CMK (cell line): Measurements from ENCODE around the gene CASS4.
"Not testable (repeated sequence)": the region's sequence is repeated elsewhere in the genome, so short reads cannot be mapped to it uniquely, and the experiment has no call there.

Source experiments
- DNase-seq: peaks from one replicate; pipeline ENCODE4 v3.0.0-alpha.2; 2010; ENCODE audit warnings: low read depth

The CASS4 gene, protein sequence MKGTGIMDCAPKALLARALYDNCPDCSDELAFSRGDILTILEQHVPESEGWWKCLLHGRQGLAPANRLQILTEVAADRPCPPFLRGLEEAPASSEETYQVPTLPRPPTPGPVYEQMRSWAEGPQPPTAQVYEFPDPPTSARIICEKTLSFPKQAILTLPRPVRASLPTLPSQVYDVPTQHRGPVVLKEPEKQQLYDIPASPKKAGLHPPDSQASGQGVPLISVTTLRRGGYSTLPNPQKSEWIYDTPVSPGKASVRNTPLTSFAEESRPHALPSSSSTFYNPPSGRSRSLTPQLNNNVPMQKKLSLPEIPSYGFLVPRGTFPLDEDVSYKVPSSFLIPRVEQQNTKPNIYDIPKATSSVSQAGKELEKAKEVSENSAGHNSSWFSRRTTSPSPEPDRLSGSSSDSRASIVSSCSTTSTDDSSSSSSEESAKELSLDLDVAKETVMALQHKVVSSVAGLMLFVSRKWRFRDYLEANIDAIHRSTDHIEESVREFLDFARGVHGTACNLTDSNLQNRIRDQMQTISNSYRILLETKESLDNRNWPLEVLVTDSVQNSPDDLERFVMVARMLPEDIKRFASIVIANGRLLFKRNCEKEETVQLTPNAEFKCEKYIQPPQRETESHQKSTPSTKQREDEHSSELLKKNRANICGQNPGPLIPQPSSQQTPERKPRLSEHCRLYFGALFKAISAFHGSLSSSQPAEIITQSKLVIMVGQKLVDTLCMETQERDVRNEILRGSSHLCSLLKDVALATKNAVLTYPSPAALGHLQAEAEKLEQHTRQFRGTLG

DNA sequence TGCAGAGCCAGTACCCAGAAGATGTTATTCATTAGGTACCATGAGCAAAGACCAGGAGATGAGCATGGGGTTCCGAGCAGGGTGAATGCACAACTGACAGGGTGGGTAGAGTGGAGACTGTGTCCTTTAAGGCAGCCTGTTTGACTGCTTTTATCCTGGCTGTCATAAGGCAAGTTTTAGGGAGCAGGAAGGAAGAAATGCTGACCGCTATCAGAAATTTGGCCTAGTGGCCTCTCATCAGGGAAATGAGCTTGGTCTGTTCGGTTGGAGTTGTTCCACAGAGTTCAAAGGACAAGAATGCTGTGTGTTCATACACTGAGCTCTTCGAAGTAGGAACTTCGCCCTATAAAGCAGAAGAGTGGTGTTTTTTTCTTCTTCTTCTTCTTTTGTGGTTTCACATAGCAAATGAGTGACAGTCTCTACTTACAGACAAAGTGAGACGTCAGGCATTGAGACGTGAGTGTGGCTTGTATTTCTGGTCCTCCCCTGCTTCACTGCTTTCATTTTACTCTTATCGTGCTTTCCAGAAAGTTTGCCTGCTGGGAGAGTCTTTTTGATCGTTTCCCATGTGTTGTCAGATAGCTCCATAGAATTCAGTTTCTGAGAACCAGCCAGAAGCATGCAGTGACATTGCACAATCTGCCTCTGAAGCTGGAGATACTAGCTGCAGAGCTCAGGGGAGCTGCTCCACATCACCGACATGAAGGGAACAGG lies at the start of gene CASS4:
CASS4 (plus strand) TSS at position 502 of the 714 bp plus-strand sequence; CDS start at position 701, 199 bp downstream.
- peak; percentile 82 for DNase-seq

DNA sequence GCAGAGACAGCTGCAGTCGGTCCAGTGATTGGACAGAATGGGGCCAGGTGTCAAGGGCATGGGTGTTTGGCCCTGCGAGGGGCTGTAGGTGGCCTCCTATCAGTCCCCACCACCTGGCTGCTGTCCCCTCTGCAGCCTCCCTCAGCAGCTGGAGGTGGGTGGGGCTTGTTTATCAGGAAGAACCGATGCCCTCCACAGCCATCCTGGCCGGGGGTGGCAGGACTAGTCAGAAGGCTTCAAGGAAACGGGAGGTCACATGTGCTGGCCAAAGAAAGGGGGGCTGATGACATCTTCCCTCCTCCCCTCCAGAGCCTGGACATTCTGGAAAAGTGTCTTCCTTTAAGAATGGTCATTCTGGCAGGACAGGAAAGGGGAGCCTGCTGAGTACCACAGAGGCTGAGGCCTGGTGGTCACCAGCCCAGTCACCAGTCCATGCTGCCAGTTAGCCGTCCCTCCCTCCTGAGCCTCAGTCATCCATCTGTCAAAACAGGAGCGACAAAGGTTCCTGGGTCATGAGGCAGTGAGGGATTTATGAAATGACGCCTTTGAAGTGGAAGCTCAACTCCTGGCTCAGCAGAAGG lies 49.1 kb upstream of the CASS4 start:
- DNase-seq: peak; percentile 87

DNA sequence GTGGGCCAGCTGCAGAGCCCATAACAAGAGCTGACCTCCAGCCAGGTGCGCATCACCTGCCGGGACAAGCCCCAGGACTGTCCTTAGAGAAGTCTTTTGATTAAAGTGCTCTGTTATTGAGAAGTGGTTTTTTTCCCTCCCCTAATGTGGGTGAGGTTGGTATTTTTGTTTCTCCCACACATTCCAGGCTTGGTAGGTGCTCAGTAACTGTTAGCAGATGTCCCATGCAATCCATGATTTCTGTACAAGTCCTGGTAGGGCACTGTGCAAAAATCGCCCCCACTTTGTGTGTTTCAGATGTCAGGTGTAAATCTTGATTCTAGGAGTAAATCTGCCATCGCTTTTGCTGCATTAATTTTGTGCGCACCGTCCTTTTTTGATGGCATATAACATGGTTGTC lies 48.6 kb upstream of the CASS4 start:
- DNase-seq: no peak

DNA sequence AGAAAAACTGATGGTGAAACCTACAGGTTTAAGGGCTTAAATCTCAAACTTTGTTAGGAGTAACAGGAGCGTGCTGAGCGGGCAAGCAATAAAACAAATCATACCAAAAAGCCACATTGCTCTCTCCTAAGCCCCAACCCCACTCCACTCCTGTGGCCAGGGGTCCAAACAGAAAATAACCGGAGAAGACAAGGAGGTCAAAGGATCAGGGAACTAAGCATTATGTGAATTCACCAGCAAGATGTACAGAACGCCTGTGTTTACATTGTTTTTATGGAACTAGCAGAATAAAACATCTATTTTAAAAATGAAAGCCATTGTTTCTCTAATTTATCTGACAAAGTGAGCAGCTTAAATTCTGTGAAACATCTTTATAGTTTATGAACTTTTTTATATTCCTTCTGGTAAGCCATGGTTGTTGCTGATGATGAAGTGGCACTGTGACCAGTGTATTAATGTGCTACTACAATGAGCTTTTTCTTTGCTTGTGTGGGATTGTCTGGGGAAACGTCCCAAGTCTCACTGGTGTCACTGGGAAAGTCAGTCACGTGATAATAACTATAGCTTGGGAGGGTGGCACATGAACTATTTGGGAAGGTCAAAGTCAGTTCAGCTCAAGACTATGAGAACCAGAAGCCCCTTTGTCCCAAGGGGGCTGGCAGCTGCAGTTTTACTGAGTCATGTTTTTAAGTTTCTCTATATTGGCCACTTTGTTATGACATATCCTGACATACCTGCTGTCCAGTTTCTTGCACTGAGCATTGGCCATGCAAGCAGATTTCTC lies 43.5 kb upstream of the CASS4 start:
- DNase-seq: no peak

DNA sequence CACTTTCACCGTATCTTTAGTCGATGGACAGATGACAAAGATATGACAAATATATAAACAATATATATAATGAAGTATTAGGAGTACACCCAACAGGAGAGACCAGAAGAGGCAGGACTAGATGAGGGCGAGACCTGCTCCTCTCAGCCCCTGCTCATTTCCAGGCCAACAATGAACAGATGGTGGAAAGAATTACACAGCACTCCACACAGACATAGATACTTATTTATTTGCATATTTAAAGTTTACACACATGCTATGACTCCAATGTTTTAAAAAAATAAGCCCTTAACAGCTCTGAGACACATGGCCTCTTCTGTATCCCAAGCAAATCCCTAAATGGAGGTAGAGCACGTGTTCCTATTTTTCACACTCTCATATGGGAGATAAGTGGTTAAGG lies 42.9 kb upstream of the CASS4 start:
- DNase-seq: no peak

DNA sequence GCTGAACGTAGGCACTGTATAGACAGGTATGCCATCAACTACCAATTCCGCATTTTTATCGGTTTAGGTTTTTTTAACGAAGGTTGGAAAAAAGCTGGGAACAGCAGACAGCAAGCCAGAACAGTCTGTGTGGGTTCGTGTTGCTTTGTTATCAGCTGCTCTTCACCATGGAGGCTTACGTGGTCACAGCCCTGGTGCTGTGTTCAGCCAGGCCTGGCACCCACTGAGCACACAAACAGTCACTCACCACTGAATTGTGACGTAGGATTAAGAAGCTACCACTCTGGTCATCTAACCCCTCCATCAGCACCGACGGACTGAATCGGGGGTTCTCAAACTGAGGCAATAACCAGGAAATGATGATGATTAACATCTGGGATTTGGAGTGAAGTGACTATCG lies 40.1 kb upstream of the CASS4 start:
- no peak for DNase-seq

DNA sequence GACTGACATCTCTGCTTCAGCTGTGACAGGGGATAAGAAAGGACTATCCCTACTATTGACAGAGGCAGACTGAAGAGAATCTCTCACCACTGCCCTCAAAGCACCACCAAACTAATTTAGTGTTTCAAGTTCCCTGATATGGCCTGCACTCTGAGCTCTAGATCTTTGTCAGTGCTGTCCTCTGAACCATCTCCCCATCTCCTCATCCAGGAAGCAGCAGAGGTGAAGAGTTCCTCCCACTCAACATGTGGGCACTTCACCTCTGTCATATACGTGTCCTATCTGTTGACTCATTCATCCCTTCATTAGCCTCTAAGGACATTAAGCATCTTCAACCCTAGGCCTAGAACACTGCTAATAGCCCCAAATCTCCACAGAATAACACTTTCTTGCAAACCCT lies 39.2 kb upstream of the CASS4 start:
- no peak for DNase-seq

DNA sequence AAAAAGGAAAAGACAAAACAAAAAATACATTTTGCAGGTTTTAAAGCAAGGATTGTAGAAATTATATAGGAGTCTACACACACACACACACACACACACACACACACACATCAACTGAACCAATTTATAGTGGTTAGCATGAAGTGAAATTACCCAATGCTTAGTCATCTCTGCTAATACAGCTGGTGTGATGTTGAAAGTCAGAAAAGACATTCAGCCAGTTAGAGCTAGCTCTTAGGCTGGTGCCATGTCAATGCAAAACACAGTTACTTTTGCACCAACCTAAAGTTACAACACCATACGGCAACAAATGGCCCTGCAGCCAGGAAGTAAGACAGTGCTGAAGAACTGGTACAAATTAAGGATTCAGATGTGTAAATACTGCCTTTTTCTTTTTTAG lies 38.1 kb upstream of the CASS4 start:
- DNase-seq: no peak

DNA sequence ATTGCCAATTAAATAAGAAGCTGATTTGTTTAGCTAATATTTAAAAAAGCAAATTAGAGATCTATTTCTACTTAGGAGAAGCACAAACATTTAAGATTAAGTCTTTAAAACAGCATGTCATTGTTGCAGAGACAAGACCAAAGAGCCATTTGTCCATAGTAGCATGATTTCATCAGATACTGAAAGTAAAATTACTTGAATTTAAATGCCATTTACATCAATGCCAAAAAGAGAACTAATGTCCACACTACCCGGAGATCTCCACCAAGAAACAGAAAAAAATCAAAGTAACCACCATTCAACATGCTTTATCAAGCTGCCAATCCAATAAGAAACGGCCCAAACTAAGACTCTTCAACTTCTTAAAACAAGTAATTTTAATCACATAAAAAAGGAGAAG lies 35.7 kb upstream of the CASS4 start:
- DNase-seq: no peak

DNA sequence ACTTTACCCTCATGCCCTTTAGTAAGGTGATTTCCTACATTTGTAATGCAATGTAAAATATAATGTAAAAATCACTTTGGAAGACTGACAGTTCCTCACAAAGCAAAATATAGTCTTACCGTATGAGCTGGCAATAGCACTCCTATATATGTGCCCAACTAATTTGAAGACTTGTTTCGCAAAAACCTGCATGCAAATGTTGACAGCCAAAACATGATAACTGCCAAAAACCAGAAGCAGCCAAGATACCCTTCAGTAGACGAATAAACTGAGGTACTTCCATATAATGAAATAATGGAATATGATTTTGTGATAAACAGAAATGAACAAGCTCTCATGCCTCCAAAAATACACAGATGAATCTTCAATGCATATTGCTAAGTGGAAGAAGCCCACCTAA lies 33.7 kb upstream of the CASS4 start:
- DNase-seq: no peak

DNA sequence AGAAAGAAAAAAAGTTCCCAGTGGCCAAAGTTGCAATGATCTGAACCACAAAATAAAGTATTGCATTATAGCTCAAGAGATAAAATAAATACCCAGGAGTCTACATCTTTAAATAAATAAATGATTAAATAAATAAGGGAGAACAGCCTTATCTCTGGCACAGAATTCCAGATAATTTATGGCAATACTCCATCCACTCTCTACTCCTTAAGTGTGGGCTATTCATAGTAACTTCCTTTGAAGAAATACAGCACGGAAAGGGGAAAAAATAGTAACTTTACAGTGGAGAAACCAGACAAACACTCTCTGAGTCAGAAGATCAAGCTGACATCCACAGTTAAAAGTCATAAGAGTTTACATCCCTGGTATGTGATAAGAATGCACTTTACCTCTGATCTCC lies 31.7 kb upstream of the CASS4 start:
- DNase-seq: no peak

DNA sequence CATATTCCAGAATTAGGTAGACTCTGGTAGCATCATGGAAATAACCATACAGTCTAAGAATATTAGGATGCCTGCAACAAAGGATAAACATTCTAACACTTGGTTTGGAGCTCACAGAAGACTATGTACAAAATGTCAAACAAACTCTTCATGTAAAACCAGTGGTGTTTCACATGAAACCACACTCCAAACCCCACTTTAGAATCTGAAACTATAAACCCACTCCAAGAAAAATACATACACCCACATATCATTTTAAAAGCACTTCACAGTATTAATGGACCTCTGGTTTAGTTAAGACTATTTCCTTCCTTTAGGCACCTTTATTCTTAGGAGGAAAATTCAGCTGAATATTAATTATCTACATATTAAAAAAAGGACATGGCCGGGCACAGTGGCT lies 30.6 kb upstream of the CASS4 start:
- DNase-seq: no peak

DNA sequence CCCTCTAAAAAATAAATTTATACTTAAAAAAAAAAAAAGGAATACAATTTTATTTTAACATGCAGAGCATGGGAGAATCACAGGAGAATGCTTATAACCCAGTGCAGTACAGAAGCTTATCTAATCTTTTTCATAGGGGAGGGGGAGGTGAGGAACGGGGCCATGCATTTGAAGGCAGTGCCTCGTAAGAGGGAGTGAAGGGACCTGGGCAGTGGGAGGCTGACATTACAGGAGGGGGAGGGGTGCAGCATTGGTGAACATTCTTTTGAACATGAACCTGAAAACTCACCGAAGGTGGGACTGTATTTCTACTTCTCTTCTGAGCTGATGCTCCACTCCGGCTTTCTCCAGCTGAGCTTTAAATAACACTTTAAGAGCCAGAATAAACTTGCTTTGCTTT lies 29.4 kb upstream of the CASS4 start:
- DNase-seq: no peak

DNA sequence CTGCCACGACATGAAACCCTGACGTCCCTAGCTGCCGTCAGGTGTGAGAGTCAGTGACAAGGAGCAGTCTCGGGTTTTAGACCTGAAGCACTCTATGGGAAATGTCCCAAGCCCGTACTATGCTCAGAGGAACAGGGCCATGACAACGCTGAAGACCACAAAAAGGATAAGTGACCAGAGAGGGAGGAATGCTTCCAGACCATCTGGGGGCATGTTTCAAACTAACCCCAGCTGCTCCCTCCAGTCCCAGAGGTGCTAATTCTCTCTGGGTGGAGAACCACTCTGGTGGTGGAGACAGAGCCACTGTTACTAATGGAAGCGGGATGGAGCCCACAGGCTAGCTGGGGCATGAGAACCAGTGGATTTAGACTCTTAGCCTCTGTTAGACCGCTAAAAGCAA lies 28.7 kb upstream of the CASS4 start:
- DNase-seq: no peak

DNA sequence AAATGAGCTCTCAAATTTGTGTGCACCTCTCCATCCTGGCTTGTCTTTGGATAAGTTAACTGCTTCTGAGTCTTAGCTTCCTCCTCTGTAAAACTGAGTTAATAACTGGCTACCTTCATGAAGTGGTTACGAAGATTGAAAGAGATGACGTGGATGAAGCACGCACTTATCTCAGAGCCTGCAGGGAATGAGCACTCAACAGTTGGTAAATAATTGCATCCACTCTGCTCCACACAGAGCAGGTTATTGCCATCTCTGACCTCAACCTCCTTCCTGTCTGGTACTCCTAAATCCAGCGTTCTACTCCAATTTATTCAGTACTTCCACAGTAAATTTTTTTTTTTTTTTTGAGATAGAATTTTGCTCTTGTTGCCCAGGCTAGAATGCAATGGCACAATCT lies 26.9 kb upstream of the CASS4 start:
- DNase-seq: no peak

DNA sequence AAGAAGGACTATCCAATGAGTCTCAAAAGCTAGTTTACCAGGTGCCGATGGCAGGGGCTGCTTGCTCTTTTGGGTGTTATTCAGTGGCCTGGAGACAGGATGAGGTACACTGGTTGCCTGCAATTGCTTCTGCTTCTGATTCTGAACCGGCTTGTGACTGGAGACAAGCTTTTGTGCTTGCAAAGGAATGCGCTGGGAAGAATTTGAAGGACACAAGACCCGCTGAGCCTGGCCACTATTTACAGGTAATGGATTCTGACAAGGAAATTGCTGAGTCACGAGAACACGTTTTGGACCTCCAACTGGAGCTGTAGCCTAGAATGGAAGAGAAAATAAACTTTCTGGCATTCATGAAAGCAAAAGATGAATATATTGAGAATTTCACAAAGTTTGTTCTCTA lies 25.8 kb upstream of the CASS4 start:
- no peak for DNase-seq

DNA sequence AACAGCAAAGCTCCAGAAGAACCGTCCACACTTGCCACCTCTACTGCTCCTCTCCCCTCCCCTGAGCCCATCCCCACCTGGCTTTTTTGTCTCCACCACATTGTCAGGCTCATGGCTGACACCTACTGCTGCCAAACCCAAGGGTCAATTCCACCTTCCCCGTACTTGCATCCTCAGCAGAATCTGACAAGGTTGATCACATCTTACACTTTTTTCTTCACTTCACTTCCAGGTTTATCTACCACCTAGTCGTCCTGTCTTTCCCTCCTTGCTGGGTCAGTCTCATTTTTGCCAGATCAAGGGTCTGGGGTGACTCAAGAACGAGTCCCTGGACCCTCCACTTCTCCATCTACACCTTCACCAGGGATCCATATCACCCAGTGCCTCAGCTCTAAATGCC lies 23.2 kb upstream of the CASS4 start:
- no peak for DNase-seq

DNA sequence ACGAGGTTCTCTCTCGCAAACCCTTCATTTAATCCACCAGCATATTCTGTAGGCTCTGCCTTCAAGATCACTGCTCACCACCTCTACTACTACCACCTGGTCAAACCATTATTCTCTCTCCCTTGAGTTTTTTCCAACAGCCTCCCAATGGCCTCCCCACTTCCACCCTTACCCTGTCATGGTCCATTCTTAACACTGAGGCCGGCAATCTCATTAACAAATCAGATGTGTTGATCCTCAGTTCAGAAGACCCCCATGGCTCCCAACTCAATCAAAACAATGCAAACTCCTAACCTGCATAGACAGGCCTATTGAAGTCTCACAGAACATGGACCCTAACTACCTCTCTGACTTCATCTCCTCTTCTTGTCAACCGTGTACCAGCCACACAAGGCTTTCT lies 22.3 kb upstream of the CASS4 start:
- DNase-seq: no peak

DNA sequence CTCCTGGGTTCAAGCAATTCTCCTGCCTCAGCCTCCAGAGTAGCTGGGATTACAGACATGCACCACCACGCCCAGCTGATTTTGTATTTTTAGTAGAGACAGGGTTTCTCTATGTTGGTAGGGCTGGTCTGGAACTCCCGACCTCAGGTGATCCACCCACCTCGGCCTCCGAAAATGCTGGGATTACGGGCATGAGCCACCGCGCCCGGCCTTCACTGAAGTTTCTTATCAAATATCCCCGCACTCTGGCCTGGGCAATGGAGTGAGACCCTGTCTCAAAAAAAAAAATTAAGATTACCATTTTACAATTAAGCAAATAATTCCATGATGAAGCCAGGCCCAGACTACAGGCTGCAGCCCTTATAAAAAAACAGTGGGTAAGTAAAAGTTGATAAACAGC lies 21.7 kb upstream of the CASS4 start:
- DNase-seq: not testable (repeated sequence)

DNA sequence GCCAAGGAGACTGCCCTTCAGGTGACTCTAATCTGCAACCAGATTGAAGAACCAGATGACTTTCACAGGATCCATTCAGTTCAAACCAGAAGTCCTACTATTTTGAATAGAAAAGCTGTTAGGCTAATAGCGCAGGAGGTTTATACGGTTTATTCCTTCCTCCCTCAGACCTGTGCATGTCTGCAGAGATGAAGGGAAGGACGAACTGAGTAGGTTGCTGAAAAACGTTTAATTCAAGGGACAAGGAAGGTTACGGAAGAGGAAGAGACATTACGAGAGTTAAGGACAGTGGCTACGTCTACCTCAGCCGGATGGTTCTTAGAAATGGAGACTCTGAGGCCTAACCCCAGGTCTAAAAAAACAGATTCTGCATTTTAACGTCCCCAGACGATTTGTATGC lies 21.0 kb upstream of the CASS4 start:
- DNase-seq: no peak

DNA sequence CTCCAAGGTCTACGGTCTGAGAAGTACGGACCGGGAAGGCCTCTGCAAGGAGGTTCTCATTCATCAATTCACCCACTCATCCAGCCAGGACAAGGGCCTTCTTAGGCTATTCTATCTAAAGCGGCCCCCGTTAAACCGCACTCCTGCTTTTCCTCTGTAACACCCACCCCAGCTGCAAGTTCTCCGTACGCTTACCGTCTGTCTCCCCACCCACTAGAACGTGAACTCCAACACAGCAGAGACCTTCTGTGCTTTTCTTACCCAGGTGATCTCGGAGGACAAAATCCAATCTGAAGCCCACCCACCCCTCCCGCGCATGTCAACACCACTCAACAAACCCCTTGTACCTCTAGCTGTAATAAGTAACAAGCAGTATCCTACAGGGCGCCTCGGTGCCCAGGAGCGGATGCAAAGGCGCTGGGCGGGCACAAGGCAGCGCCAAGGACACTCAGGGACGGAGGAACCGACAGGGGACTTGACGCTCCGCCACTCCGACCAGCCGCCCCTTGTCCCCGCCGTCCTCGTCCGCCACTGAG lies 20.4 kb upstream of the CASS4 start:
- DNase-seq: no peak
